Measurements from ENCODE around the gene OR10V1. TPM values are rescaled to one million over a fixed set of nuclear protein-coding genes. Genes with fewer than 3 reads are reported as not detected.
A peak's percentile ranks its signal among the peaks of the same experiment; 100 is the strongest.
"Not testable (repeated sequence)": the region's sequence is repeated elsewhere in the genome, so short reads cannot be mapped to it uniquely, and the experiment has no call there.

Gene OR10V1
- polyA plus RNA-seq, 3 donors = not detected

DNA sequence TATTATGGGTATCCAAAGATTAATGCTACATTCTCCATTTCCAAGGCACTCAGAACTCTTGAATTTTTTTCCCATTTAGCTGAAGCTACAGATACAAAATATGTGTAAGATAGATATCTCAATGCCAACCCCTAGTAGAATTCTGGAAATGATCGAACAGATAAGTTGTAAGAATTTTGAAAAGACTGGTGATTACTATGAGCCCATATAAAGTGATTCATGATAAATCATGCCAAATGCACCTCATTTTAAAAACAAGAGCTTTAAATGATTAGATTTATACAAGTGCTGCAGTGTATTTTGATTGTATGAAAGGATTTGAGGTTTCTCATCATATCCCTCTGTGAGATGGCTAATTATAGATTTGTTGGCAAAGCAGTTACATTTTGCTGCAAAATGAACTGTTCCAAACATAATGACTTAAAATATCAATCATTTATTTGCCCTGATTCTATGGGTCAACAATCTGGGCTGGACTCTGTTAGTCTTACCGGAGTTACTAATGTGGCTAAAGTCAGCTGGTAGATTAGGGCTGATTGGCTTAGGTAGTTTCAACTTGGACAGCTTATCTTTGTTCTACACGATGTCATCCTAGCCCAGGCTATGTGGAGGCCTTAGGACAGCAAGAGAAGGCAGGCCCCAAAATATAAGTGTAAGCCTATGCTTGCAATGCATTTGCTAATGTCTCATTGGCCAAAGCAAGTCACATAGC lies 3.4 kb downstream of the OR10V1 start:
- no peak for DNase-seq

DNA sequence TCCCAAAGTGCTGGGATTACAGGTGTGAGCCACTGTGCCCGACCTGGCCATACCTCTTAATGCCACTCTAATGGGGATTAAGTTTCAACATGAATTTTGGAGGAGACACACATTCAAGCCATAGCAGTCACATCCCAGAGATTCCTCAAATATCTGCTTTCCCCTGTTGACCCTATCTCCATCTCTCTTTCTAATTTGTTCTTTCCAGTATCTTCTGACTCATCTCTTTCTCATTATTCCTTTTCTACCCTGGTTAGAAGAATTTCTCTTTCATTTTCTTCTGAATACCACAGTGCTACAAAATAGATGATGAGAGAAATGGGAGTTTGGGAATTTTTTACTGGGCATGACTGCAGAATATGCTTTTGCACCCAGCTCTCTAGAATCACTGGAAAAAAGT lies 5.1 kb downstream of the OR10V1 start:
- DNase-seq = no peak

DNA sequence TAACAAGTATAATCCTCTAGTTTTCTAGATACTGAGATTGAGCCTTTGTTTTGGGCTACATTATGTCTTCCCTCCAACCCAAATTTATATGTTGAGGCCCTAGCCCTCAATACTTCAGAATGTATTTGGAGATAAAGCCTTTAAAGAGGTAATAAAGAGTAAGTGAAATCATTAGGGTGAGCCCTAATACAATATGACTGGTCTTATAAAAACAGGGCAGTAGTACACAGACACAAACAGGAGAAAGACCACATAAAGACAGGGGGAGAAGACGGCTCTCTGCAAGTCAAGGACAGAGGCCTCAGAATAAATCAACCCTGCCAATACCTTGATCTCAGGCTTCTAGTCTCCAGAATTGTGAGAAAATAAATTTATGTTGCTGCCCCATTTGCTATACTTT lies 6.3 kb downstream of the OR10V1 start:
- DNase-seq = no peak

DNA sequence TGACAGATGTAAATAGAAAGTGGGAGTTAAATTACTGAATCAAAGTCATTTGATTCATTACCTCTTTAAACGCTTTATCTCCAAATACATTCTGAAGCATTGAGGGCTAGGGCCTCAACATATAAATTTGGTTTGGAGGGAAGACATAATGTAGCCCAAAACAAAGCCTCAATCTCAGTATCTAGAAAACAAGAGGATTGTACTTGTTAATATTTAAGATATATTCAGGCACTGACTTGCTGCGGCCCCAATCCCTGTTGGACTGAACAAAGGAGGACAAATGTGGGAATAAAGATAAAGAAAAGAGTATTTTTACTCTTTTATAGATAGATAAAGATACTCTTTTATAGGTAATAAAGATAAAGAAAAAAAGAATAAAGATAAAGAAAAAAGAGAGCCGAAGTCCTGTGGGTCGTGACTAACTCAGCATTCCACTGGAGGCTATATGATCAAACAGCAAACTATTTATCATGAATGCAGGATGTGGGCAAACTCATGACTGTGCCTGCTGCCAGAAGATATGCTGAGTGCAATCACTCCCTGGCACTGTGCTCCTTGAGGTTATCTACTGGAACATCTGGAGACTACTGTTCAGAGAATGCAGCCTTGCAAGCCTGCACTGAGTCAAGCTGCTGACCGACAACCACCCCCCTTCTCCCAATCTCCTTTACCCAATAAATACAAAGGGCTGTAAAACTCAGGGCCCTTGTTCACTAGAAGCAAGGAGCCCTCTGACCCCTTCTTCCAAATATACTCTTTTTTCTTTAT lies 6.9 kb downstream of the OR10V1 start:
- DNase-seq = no peak

DNA sequence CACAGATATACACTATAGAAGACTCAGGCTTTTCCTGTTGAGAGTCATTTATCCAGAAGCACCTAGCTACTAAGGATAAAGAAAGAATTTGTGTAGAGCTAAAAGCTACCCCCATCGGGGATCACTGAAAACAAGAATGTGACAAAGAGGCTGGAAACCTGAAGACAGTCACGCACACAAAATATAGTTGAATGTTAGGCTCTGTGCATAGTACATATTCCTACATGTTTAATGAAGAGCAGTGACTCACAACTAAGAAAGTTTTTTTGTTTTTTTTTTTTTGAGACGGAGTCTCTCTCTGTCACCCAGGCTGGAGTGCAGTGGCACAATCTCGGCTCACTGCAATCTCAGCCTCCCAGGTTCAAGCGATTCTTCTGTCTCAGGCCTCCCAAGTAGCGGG lies 8.4 kb downstream of the OR10V1 start:
- no peak for DNase-seq

DNA sequence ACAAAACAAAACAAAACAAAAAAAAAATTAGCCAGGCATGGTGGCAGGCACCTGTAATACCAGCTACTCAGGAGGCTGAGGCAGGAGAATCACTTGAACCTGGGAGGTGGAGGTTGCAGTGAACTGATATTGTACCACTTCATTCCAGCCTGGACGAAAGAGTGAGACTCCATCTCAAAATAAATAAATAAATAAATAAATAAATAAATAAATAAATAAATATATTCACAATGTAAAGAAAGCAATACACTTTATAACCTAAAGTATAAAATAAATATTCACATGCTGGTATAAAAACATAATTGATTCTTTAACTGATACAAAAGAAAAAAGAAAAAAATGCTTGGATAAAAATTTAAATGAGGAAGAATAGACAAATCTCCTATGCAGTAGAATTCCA lies 10.1 kb downstream of the OR10V1 start:
- not testable (repeated sequence) for DNase-seq

DNA sequence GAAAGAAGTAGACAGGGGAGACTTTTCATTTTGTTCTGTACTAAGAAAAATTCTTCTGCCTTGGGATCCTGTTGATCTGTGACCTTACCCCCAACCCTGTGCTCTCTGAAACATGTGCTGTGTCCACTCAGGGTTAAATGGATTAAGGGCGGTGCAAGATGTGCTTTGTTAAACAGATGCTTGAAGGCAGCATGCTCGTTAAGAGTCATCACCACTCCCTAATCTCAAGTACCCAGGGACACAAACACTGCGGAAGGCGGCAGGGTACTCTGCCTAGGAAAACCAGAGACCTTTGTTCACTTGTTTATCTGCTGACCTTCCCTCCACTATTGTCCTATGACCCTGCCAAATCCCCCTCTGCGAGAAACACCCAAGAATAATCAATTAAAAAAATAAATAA lies 13.5 kb downstream of the OR10V1 start:
- DNase-seq = not testable (repeated sequence)

DNA sequence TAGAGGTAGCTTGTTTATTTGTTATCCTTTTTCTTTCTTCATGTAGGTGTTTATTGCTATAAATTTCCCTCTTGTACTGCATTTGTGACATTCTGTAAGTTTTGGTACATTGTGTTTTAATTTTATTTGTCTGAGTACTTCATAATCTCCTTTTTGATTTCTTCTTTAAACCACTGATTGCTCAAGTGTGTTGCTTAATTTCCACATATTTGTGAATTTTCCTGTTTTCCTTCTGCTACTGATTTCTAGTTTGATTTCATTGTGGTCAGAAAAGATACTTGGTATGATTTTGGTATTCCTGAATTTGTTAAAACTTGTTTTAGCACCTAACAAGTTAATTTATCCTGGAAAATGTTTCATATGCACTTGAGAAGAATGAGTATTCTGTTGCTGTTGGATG lies 15.1 kb downstream of the OR10V1 start:
- DNase-seq = no peak

DNA sequence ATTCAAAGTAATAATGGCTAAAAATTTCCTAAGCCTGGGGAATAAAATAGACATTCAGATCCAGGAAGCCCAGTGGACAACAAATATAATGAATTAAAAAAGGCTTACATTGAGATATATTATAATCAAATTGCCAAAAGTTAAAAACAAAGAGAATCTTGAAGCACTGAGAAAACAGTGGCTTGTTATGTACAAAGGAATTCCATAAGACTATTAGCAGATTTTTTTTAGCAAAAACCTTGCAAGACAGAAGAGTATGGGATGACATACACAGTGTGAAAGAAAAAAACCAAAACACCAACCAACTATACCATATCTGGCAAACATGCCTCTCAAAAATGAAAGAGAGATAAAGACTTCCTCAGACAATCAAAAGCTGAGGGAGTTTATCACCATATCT lies 20.7 kb downstream of the OR10V1 start:
- no peak for DNase-seq

DNA sequence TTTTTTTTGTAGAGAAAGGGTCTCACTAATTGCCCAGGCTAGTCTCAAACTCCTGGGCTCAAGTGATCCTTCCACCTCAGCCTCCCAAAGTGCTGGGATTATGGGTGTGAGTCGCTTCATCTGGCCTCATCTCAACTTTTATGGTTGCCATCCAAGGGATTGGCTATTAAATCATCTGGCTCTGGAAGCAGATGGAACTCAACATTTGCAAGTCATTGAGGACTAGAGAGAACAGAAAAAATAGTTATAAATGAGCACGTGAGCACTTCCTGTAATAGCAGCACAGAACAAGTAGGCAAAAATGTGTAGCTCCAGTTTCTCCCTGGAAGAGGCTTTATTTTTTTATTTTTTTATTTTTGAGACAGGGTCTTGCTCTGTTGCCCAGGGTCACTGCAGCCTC lies 22.5 kb downstream of the OR10V1 start:
- DNase-seq = no peak

DNA sequence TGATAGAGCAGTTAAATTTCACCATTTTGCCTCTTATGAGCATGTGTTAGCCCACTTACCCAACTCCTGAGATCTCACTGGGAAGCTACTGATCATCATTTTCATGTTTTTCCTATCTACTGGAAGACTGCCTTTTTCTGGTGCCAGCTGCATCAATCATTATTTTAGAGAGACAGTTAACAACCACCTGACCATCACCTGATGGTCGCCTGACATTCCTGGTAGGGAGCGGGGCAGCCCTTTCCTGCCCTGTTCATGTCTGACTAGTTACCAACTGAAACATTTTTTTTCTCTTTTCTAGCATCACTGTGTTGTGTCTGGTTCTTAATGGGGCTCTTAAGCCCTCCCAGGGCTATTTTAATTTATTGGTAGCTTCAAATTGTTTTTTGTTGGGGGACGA lies 24.6 kb downstream of the OR10V1 start:
- DNase-seq = no peak

DNA sequence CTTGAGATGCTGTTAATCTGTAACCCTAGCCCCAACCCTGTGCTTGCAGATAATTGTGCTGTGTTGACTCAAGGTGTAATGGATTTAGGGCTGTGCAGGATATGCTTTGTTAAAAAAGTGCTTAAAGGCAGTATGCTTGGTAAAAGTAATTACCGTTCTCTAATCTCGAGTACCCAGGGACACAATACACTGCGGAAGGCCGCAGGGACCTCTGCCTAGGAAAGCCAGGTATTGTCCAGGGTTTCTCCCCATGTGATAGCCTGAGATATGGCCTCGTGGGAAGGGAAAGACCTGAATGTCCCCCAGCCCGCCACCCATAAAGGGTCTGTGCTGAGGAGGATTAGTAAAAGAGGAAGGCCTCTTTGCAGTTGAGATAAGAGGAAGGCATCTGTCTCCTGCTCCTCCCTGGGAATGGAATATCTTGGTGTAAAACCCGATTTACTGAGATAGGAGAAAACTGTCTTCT lies 32.4 kb downstream of the OR10V1 start:
- DNase-seq = not testable (repeated sequence)

DNA sequence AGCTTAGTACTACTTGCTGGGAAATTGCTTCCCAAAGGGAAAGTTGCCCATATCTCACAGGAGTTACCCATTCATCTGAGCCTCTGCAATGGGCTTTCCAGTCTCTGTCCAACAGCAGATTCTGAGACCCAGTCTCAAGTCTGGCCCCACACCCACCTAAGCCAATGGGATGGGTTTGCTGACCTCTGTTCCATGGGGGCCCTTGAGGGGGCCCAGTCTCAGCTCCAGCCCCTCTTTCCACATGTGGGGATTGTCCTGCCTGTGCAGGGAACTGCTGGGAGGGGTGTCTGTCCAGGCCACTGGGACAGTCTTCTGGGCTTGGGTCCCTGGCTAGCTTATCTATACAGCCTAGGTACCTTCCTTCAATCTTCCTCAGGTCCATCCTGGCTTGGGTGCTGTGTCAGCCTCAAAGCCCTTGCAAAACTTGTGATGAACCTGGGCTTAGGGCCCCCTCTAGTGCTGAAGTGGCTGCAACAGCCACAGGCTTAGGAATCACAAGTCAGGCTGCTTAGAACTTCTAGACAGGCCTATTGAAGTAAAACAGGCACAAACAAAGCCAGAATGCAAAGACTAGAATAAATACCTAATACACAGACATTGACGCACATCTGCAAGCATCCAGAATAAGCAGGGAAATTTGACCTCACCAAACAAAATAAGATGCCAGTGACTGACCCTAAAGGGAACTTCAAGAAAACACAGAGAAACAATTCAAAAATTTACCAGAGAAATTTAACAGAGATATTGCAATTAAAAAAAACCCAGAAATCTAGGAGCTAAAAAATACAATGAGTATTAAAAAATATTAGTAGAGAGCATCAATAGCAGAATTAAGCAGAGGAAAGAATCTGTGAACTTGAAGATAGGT lies 33.1 kb downstream of the OR10V1 start:
- DNase-seq = peak; percentile 68

DNA sequence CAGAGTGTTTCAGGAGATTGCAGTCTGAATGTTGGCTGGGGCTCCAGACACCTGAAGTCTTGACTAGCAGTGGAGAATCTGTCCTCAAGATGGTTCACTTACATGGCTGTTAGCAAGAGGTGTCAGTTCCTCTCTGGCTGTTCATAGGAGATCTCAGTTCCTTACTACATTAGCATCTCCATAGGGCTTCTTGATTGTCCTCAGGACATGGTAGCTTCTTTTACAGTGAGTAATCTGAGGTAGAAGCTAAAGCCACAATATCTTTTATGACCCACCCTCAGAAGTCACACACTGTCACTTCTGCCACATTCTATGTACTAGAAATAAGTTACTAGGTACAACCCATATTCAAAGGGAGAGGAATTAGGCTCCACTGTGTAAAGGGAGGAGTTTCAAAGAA lies 34.3 kb downstream of the OR10V1 start:
- no peak for DNase-seq

DNA sequence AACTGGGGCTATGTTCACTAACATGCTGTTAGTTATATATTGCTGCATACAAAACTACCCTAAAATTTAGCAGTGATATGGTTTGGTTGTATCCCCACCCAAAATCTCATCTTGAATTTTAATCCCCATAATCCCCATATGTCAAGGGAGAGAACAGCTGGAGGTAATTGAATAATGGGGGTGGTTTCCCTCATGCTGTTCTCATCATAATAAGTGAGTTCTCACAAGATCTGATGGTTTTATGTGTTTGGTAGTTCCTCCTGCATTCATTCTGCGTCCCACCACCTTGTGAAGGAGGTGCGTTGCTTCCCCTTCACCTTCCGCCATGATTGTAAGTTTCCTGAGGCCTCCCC lies 34.9 kb downstream of the OR10V1 start:
- DNase-seq = no peak

DNA sequence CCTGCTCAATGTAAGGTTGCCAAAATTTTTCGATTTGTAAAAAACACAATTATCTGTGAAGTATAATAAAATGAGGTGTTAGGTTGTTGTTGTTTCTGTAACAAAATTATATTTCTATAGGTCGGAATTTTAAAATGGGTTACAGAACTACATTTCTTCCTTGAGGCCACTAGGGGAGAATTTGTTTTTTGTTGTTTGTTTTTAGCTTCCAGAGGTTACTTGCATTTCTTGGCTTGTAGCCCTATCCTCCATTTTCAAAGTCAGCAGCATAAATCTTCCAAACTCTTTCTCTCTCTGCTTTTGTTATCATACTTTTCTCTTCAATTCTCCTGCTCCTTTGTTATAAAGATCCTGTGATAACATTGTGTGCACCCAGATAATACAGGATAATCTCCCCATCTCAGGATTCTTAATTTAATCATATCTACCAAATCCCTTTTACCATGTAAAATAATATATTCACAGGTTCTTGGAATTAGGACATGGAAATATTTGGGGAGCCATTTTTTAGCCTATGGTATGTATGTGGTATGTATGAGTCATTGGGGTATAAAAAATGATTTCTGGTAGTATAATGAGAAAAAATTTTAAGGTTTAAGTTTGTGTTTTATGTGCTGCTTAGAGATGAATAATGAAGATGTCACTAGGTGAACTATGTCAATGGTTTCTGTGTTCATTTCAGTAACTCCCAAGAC lies 35.4 kb downstream of the OR10V1 start:
- no peak for DNase-seq

DNA sequence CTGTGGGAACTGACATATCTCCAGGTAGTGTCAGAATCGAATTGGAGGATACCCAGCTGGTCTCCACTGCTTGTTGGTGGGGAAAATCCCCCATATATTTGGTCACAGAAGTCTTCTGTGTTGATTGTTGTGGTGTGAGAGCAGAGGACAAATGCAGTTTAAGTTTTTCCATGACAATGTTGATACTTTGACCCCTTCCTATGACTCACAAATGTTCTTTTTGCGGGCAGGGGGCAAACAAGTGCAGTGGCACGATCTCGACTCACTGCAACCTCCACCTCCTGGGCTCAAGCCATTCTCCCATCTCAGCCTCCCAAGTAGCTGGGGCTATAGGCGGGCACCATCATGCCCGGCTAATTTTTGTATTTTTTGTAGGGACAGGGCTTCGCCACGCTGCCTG lies 37.4 kb downstream of the OR10V1 start:
- no peak for DNase-seq

DNA sequence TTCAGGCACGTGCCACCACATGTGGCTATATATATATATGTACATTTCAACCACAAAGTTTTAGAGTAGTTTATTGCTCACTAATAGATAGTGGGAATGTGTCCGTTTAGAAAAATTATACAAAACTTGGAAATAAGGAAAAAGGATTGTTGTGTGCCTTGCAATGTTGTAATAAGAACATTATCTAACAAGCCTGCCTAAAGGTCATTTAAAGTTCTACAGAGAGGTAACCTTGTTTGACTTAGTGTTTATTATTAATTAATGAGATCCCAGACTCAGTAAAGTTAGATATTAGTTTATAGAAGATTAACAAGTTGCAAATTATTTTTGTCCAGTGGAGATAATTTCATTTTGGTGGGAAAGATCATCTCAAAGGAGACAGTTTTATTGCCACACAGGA lies 39.4 kb downstream of the OR10V1 start:
- DNase-seq = no peak

DNA sequence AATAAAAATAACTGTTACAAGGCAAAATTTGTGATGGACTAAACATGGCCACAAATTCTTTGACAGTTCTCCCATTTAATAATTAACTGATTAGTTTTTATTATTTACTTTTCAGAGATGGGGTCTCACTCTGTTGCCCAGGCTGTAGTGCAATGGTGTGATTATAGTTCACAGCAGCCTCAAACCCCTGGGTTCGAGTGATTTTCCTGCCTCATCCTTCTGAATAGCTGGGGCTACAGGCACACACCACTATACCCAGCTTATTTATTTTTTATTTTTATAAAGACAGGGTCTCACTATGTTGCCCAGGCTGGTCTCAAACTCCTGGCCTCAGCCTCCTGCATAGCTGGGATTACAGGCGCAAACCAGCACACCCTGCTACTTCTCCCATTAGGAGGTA lies 40.4 kb downstream of the OR10V1 start:
- no peak for DNase-seq

DNA sequence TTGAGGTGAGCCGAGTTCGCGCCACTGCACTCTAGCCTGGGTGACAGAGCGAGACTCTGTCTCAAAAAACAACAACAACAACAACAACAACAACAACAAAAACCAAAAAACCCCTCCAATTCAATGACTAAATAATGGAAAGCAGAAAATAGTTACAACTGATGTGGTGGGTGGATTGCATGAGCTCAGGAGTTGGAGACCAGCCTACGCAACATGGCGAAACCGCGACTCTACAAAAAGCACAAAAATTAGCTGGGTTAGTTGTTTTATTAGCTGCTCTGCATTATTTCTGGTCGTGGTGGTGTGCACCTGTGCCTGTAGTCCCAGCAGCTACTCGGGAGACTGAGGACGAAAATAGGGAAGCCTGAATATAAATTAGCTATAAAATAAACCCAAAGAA lies 42.2 kb downstream of the OR10V1 start:
- DNase-seq = no peak

DNA sequence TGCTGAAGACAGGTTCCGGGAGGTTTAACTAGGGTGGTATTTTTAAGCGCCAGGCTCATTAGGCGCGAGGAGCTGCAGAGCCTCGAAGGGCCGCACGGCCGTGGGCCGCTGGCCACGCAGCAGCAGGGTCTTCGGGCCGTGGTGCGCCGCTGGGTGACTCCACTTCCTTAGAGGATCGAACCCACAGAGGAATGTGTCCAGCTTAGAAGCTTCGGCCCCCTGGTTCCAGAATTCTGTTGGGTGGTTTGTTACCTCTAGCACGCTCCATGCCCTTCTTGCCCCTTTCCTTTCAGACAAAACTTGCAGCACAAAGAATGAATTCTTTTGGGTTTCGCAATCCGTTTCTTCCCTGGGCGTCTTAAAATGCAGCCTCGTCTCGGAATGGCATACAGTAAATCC lies 44.0 kb downstream of the OR10V1 start:
- no peak for DNase-seq

DNA sequence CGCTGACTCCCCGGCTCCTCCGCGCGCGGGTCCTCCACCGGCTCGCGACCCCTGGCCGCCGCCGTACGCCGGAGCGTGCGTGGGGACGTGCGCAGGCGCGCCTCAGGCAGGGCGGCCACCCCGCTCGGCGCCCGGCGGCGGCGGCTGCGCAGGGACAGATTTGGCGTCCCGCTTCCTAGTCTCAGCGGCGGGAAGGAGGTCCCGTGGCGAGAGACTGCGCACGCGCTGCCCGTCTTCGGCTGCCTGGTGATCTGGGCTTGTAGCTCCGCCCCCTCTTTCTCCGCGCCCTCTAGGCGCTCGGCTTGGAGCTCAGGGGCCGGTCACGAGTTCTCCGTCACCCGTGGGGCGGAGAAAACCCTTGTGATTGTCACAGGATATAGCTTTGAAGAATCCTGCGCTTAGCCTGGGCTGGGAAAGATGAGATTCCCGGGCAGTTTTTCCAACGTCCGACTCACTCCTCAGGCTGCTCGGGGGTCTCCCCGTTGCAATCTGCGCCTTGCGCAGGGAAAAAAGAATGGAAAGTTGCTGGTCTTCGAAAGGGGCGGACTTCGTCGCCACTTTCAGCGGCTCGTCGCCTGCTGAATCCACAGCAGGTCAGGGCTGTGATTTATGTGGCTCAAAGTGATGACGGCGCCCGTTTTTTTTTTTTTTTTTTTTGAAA lies 44.6 kb downstream of the OR10V1 start, which contains the start of gene PATL1:
Gene PATL1, minus strand, starts transcription at position 88 of the 661 bp plus-strand sequence. CDS start 142 bp downstream, outside the sequence.
- DNase-seq = peak; percentile 99

Measured in renal pelvis (tissue), 4 donors.